Smooth muscle cell of bladder (primary cell): ENCODE results near the gene CHIC2. TPM values are rescaled to one million over a fixed set of nuclear protein-coding genes. Genes with fewer than 3 reads are reported as not detected.

Experiments used
- total RNA-seq: library from RNA; depleted of rRNA; stranded (reverse); fragments of >200 nt; gene quantifications from 2 replicates; pipeline ENCODE4 v1.2.3, GENCODE V29; 2014

The CHIC2 gene
- total RNA-seq = 50.9 and 51.5 TPM in 2 replicates

GRCh38 chr4:54064317-54065111 lies at the start of gene CHIC2:
TSS of gene CHIC2 (minus strand) at chr4:54064605. CDS start at chr4:54064300, 305 bp downstream.

GRCh38 chr4:54099748-54100574 lies 35.6 kb upstream of the CHIC2 start, which contains the start of gene GSX2:
TSS of gene GSX2 (plus strand) at chr4:54100163. CDS start at chr4:54100345, 182 bp downstream.

Other genes starting within 250 kb of the CHIC2 start
- not detected in 2 replicates for gene GSX2, start 35.6 kb upstream of the CHIC2 start, total RNA-seq
- gene PDGFRA, start 164.7 kb upstream of the CHIC2 start, total RNA-seq = 425 and 502 TPM in 2 replicates